AG20443 (cell line): ENCODE results near the gene FGF12.

Source experiments
- DNase-seq: peaks from one replicate; pipeline ENCODE4 v3.0.0; 2012; ENCODE audit warnings: low spot score, mixed read lengths

Gene FGF12

GRCh38 chr3:192685801-192686200, 41.5 kb downstream of the FGF12 start:
- no peak for DNase-seq

GRCh38 chr3:192684151-192684550, 43.2 kb downstream of the FGF12 start:
- DNase-seq, result no peak

- no peak for DNase-seq
Observed at GRCh38 chr3:192675958-192676649, 51.2 kb downstream of the FGF12 start.

- no peak for DNase-seq
Observed at GRCh38 chr3:192655628-192656027, 71.7 kb downstream of the FGF12 start.

GRCh38 chr3:192655040-192655439, 72.3 kb downstream of the FGF12 start:
- no peak for DNase-seq

GRCh38 chr3:192653862-192654261, 73.5 kb downstream of the FGF12 start:
- DNase-seq, result no peak

GRCh38 chr3:192652727-192653126, 74.6 kb downstream of the FGF12 start:
- DNase-seq, result no peak

GRCh38 chr3:192651836-192652512, 75.4 kb downstream of the FGF12 start:
- no peak for DNase-seq

- no peak for DNase-seq
Observed at GRCh38 chr3:192645437-192645836, 81.9 kb downstream of the FGF12 start.

GRCh38 chr3:192642651-192643050, 84.7 kb downstream of the FGF12 start:
- no peak for DNase-seq

- DNase-seq, result no peak
Observed at GRCh38 chr3:192641919-192642318, 85.4 kb downstream of the FGF12 start.

- DNase-seq, result no peak
Observed at GRCh38 chr3:192639987-192640386, 87.4 kb downstream of the FGF12 start.

- DNase-seq, result no peak
Observed at GRCh38 chr3:192637803-192638202, 89.5 kb downstream of the FGF12 start.

GRCh38 chr3:192636517-192637444, 90.6 kb downstream of the FGF12 start:
- no peak for DNase-seq

- no peak for DNase-seq
Observed at GRCh38 chr3:192629429-192629828, 97.9 kb downstream of the FGF12 start.

- DNase-seq, result no peak
Observed at GRCh38 chr3:192621909-192622308, 105.4 kb downstream of the FGF12 start.

GRCh38 chr3:192620275-192620674, 107.1 kb downstream of the FGF12 start:
- DNase-seq, result no peak

GRCh38 chr3:192611411-192611810, 115.9 kb downstream of the FGF12 start:
- no peak for DNase-seq

- no peak for DNase-seq
Observed at GRCh38 chr3:192608726-192609600, 118.4 kb downstream of the FGF12 start.

- no peak for DNase-seq
Observed at GRCh38 chr3:192607798-192608197, 119.5 kb downstream of the FGF12 start.

GRCh38 chr3:192597913-192598312, 129.4 kb downstream of the FGF12 start:
- DNase-seq, result no peak

GRCh38 chr3:192597506-192597905, 129.8 kb downstream of the FGF12 start:
- DNase-seq, result no peak
